Measurements from ENCODE around the gene CCT5.

DNA sequence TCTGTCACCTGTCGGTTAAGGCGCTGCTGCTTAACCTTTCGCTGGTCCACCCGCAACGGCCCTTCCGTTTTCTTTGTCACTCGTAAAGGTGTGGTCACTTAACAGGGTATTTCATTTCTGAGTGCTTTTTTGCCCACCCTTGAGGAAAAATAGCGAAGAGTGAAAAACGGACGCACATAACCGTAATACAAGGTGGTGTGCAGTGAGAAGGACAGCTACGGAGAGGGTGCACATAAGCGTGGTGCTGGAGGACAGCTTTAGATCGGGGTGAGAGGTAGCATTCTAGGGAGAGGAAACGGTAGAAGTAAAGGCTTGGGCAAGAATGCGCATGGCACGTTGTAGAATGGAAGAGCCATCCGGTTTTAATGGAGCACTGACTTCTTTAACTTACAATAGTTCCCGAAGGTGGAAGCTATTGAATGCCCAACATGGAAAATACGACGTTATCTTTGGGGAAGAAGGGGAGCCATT is 761 bp downstream of the CCT5 start:
- TF ChIP-seq OSR1 (CRISPR knock-in tag; IDR thresholded peaks at IDR 0.05) (no peak), PPARA (CRISPR knock-in tag; IDR thresholded peaks at IDR 0.05; ENCODE audit: borderline replicate concordance) (no peak), RARB (CRISPR knock-in tag; IDR thresholded peaks at IDR 0.05) (no peak), ARNTL (CRISPR knock-in tag; IDR thresholded peaks at IDR 0.05; ENCODE audit: borderline replicate concordance, low read depth) (no peak)

Data from SK-N-SH treated with all-trans-retinoic acid at 6 μM for 48 hours (cell line).